Caco-2 (cell line): Measurements from ENCODE around the gene DIAPH3. TPM values are rescaled to one million over a fixed set of nuclear protein-coding genes. Genes with fewer than 3 reads are reported as not detected.

Experiments
- BruUV-seq: library from RNA; stranded (reverse); fragments of 400-500 nt; replicated peaks from 2 replicates; lab custom pipeline; 2021; lab: Mats Ljungman, UMichigan
- CTCF ChIA-PET: fragments of 300-600 bp; sonication (Branson Sonifier 250); formaldehyde crosslinking; loops from one replicate; lab custom pipeline; 2022; ENCODE audit warnings: antibody characterized with exemption; lab: Charles Lee
- POLR2A ChIA-PET: fragments of 300-600 bp; sonication (Branson Sonifier 250); formaldehyde crosslinking; loops from one replicate; lab custom pipeline; 2022; ENCODE audit warnings: antibody characterized with exemption; lab: Charles Lee
- DNase-seq, 2 experiments: peaks; one replicate each; pipeline versions ENCODE4 v3.0.0 to v3.0.0-alpha.2; 2020 to 2022
- H3K27me3 ChIP-seq: replicated peaks from 2 replicates; pipeline ENCODE4 v1.6.0; 2011; ENCODE audit warnings: low read length; ENCODE audit not compliant: control insufficient read depth, insufficient read depth
- H3K36me3 ChIP-seq: 2 replicates; pipeline ENCODE4 v1.5.1; 2011; ENCODE audit warnings: low read length; ENCODE audit not compliant: control insufficient read depth, insufficient read depth
- H3K4me1 ChIP-seq: fragments of 250-450 bp; sonication (Bioruptor Pico); 2 replicates; pipeline ENCODE4 v1.5.1; 2020; ENCODE audit warnings: mild to moderate bottlenecking
- H3K4me3 ChIP-seq: 2 replicates; pipeline ENCODE4 v1.5.1; 2011; ENCODE audit warnings: low read depth, mild to moderate bottlenecking, control low read depth, low read length
- H3K9me3 ChIP-seq: fragments of 250-450 bp; sonication (Bioruptor Pico); 2 replicates; pipeline ENCODE4 v1.5.1; 2020; ENCODE audit warnings: mild to moderate bottlenecking, moderate library complexity
- H3K27ac Mint-ChIP-seq: one replicate; pipeline ENCODE4 v1.8.0; 2022; ENCODE audit warnings: mixed read lengths; ENCODE audit not compliant: unreplicated experiment
- H3K27me3 Mint-ChIP-seq: one replicate; pipeline ENCODE4 v1.8.0; 2022; ENCODE audit warnings: mixed read lengths; ENCODE audit not compliant: insufficient read depth, unreplicated experiment
- H3K36me3 Mint-ChIP-seq: one replicate; pipeline ENCODE4 v1.8.0; 2022; ENCODE audit warnings: mild to moderate bottlenecking, mixed read lengths; ENCODE audit not compliant: insufficient read depth, unreplicated experiment
- H3K4me1 Mint-ChIP-seq: one replicate; pipeline ENCODE4 v1.8.0; 2022; ENCODE audit warnings: low read depth, mixed read lengths; ENCODE audit not compliant: unreplicated experiment
- H3K4me3 Mint-ChIP-seq: one replicate; pipeline ENCODE4 v1.8.0; 2022; ENCODE audit warnings: mild to moderate bottlenecking, moderate library complexity, mixed read lengths; ENCODE audit not compliant: unreplicated experiment
- H3K9me3 Mint-ChIP-seq: one replicate; pipeline ENCODE4 v1.8.0; 2022; ENCODE audit warnings: mixed read lengths; ENCODE audit not compliant: unreplicated experiment
- CTCF ChIP-seq, 2 experiments: fragments of 200-600 bp in 1 of 2; IDR thresholded peaks; 1 replicate in 1 of 2; 2 replicates in 1 of 2; pipeline versions ENCODE4 v1.5.1 to v1.8.0; 2011 to 2022; ENCODE audit warnings: antibody characterized with exemption in 1 of 2, control low read depth in 1 of 2, inconsistent platforms in 1 of 2, low read depth in 1 of 2, low read length in 1 of 2, mild to moderate bottlenecking in 1 of 2, moderate library complexity in 1 of 2; ENCODE audit not compliant: insufficient read depth in 1 of 2, severe bottlenecking in 1 of 2, unreplicated experiment in 1 of 2
- intact Hi-C: fragments of 100-400 bp; cut with micrococcal nuclease; formaldehyde crosslinking; loops from one replicate; pipeline ENCODE4 v1.10.0; 2022; ENCODE audit not compliant: unreplicated experiment
- total RNA-seq: library from RNA; stranded (reverse); gene quantifications from 2 replicates; pipeline ENCODE4 v1.2.3, GENCODE V29; 2022

DIAPH3 gene
- total RNA-seq, 1 experiment from 2014 or later: 60.6 TPM

GRCh38 chr13:60174113-60174512, 10.4 kb upstream of the DIAPH3 start:
- Mint-ChIP-seq H3K27me3 (no peaks in the 10 kb centered on the region), H3K4me3 (no peak overlapping the region), H3K4me1 (peaks cover 33% of the 10 kb centered on the region), H3K36me3 (no peaks in the 10 kb centered on the region), H3K9me3 (no peaks in the 10 kb centered on the region), H3K27ac (no peak overlapping the region)
- no peak for TF ChIP-seq CTCF (IDR thresholded peaks at IDR 0.05; ENCODE audit: insufficient read depth in 1 of 2, low read depth in 1 of 2, low read length in 1 of 2, severe bottlenecking in 1 of 2, unreplicated experiment in 1 of 2)
- CTCF ChIA-PET: interaction anchor here (0.5 kb wide), 1 partner anchor 34 kb away, joined by 3 read pairs; no protein-coding TSS in a partner anchor
- Histone ChIP-seq H3K4me3 (no peak overlapping the region), H3K4me1 (peaks cover 10% of the 10 kb centered on the region; the same call in 1 of the 2 replicates), H3K27me3 (no peaks in the 10 kb centered on the region), H3K36me3 (no peaks in the 10 kb centered on the region), H3K9me3 (no peaks in the 10 kb centered on the region)
- DNase-seq: no peak
- POLR2A ChIA-PET: no interaction called here
- BruUV-seq: no TSS peak
- intact Hi-C loops: no loop called here

DNA sequence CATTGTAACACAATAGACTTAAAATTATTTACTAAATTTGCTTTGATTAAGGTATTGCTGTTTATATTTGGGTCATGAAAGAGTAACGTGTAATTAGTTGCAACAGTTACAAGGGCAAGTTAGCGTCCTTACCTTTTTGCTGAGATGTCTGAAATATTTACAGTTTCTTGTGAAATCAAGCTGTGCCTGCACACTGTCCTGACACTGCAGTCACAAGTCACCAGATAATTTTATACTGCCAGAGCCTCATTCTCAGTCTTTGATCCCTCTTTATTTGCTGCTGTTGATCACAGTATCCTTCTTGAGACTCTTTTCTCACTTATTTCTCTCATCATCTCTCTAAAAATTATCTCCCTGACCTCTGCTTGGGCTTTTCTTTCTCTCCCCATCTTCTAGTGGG, 8.4 kb upstream of the DIAPH3 start:
- intact Hi-C loops: no loop called here
- Mint-ChIP-seq H3K27ac (peak overlapping the region; percentile 45), H3K4me1 (peaks cover 41% of the 10 kb centered on the region), H3K27me3 (no peaks in the 10 kb centered on the region), H3K9me3 (no peaks in the 10 kb centered on the region), H3K4me3 (peak overlapping the region; percentile 38), H3K36me3 (no peaks in the 10 kb centered on the region)
- TF ChIP-seq CTCF (IDR thresholded peaks at IDR 0.05; ENCODE audit: insufficient read depth in 1 of 2, low read depth in 1 of 2, low read length in 1 of 2, severe bottlenecking in 1 of 2, unreplicated experiment in 1 of 2): no peak
- no peak overlapping the region for H3K4me3 ChIP-seq
- no peaks in the 10 kb centered on the region for H3K36me3 ChIP-seq
- ChIA-PET CTCF (no interaction called here), POLR2A (no interaction called here)
- no peak for DNase-seq
- H3K9me3 ChIP-seq: no peaks in the 10 kb centered on the region
- H3K4me1 ChIP-seq: peaks cover 10% of the 10 kb centered on the region; the same call in 1 of the 2 replicates
- BruUV-seq: no TSS peak
- H3K27me3 ChIP-seq: no peaks in the 10 kb centered on the region

- Mint-ChIP-seq H3K9me3 (no peaks in the 10 kb centered on the region), H3K4me1 (peaks cover 39% of the 10 kb centered on the region), H3K36me3 (no peaks in the 10 kb centered on the region), H3K4me3 (no peak overlapping the region), H3K27ac (no peak overlapping the region), H3K27me3 (no peaks in the 10 kb centered on the region)
- intact Hi-C loops: no loop called here
- Histone ChIP-seq H3K4me3 (no peak overlapping the region), H3K9me3 (no peaks in the 10 kb centered on the region), H3K4me1 (peaks cover 27% of the 10 kb centered on the region), H3K36me3 (no peaks in the 10 kb centered on the region), H3K27me3 (no peaks in the 10 kb centered on the region)
- TF ChIP-seq CTCF (IDR thresholded peaks at IDR 0.05; ENCODE audit: insufficient read depth in 1 of 2, low read depth in 1 of 2, low read length in 1 of 2, severe bottlenecking in 1 of 2, unreplicated experiment in 1 of 2): no peak
- POLR2A ChIA-PET: no interaction called here
- CTCF ChIA-PET: no interaction called here
- DNase-seq: no peak
- no TSS peak for BruUV-seq
Observed at GRCh38 chr13:60170414-60170813, 6.7 kb upstream of the DIAPH3 start.
